PC-9 (cell line): ENCODE data around the gene CBY3.

Experiments
- CTCF ChIP-seq: fragments of 200-600 bp; sonication (generic); conservative IDR thresholded peaks from 2 replicates; pipeline ENCODE4 v1.6.1; 2017; ENCODE audit warnings: mixed run types, antibody characterized with exemption, mild to moderate bottlenecking, moderate library complexity
- EZH2 ChIP-seq: fragments of 200-600 bp; sonication (generic); IDR thresholded peaks from 2 replicates; pipeline ENCODE4 v1.8.0; 2017; ENCODE audit warnings: antibody characterized with exemption, low read depth

GRCh38 chr5:179700401-179700918 lies 19.6 kb upstream of the CBY3 start:
- no peak for TF ChIP-seq CTCF
- no peak for TF ChIP-seq EZH2
